Right lobe of liver (tissue), 4 donors: ENCODE measurements around the gene USP11.

Source experiments
- POLR2A ChIP-seq: fragments of 450-650 bp; IDR thresholded peaks from one replicate; pipeline ENCODE4 v1.6.1; 2017; ENCODE audit warnings: antibody characterized with exemption, mild to moderate bottlenecking
- TF ChIP-seq, protein P1 (sequence below), 4 donors: fragments of 200-600 bp in 3 of 4; fragments of 450-650 bp in 1 of 4; IDR thresholded peaks; one replicate each; pipeline versions ENCODE4 v1.5.1 to v1.8.0; 2016 to 2022; ENCODE audit warnings: antibody characterized with exemption in 4 of 4, mild to moderate bottlenecking in 2 of 4
- donor health status: DM: no; HTN: no; CAD: no.
- donor health status: DM: no; HTN: no; CAD: no.
- donor health status: DM: no; HTN: yes; CAD: no.

DNA sequence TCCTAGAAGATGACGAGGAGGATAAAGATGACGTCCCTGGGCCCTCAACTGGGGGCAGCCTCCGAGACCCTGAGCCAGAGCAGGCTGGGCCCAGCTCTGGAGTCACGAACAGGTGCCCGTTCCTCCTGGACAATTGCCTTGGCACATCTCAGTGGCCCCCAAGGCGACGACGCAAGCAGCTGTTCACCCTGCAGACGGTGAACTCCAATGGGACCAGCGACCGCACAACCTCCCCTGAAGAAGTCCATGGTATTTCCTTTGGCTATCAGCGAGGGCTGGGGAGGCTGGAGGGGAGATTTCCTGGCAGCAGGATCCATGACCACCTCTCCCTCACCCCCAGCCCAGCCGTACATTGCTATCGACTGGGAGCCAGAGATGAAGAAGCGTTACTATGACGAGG is 11.9 kb downstream of the USP11 start:
- TF ChIP-seq, protein P1, sequence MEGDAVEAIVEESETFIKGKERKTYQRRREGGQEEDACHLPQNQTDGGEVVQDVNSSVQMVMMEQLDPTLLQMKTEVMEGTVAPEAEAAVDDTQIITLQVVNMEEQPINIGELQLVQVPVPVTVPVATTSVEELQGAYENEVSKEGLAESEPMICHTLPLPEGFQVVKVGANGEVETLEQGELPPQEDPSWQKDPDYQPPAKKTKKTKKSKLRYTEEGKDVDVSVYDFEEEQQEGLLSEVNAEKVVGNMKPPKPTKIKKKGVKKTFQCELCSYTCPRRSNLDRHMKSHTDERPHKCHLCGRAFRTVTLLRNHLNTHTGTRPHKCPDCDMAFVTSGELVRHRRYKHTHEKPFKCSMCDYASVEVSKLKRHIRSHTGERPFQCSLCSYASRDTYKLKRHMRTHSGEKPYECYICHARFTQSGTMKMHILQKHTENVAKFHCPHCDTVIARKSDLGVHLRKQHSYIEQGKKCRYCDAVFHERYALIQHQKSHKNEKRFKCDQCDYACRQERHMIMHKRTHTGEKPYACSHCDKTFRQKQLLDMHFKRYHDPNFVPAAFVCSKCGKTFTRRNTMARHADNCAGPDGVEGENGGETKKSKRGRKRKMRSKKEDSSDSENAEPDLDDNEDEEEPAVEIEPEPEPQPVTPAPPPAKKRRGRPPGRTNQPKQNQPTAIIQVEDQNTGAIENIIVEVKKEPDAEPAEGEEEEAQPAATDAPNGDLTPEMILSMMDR (IDR thresholded peaks at IDR 0.05): no peak
- no peak for TF ChIP-seq POLR2A
